Measurements from ENCODE around the gene URB1.

GRCh38 chr21:32387151-32387550, 5.7 kb downstream of the URB1 start:
- TF ChIP-seq CTCF (IDR thresholded peaks at IDR 0.05): no peak
- no peak for TF ChIP-seq POLR2A (IDR thresholded peaks at IDR 0.05)
